WTC11 (cell line): ENCODE data around the gene SLCO2A1. TPM values are rescaled to one million over a fixed set of nuclear protein-coding genes. Genes with fewer than 3 reads are reported as not detected.

Source experiments
- ATAC-seq: fragments of 200-7000 bp; cut with Tn5 transposase; 2 replicates; pipeline ENCODE4 v1.10.0; 2021; ENCODE audit warnings: mild to moderate bottlenecking, moderate library complexity
- CTCF ChIA-PET: fragments of 300-600 bp; sonication (Branson Sonifier 250); formaldehyde crosslinking; loops from one replicate; lab custom pipeline; 2021; ENCODE audit warnings: antibody characterized with exemption; lab: Charles Lee
- POLR2A ChIA-PET: fragments of 350-600 bp; sonication (Branson Sonifier 250); formaldehyde crosslinking; loops from one replicate; lab custom pipeline; 2021; ENCODE audit warnings: antibody characterized with exemption; lab: Charles Lee
- DNase-seq: peaks from one replicate; pipeline ENCODE4 v3.0.0; 2021; ENCODE audit warnings: low spot score
- H3K27ac Mint-ChIP-seq: 2 replicates; pipeline ENCODE4 v1.8.0; 2021; ENCODE audit warnings: mixed read lengths
- H3K27me3 Mint-ChIP-seq: 2 replicates; pipeline ENCODE4 v1.8.0; 2021; ENCODE audit warnings: low read depth, mild to moderate bottlenecking, moderate library complexity, mixed read lengths
- H3K36me3 Mint-ChIP-seq: 2 replicates; pipeline ENCODE4 v1.8.0; 2021; ENCODE audit warnings: mixed read lengths
- H3K4me1 Mint-ChIP-seq: 2 replicates; pipeline ENCODE4 v1.8.0; 2022; ENCODE audit warnings: mixed read lengths
- H3K4me3 Mint-ChIP-seq: 2 replicates; pipeline ENCODE4 v1.8.0; 2021; ENCODE audit warnings: mild to moderate bottlenecking, moderate library complexity, mixed read lengths
- H3K9me3 Mint-ChIP-seq: 2 replicates; pipeline ENCODE4 v1.8.0; 2021; ENCODE audit warnings: mixed read lengths
- ATF1 ChIP-seq: sonication (generic); formaldehyde crosslinking; IDR thresholded peaks from 2 replicates; pipeline ENCODE4 v1.8.1; 2023; ENCODE audit warnings: mild to moderate bottlenecking, moderate library complexity, missing genetic modification reagents
- ESRRA ChIP-seq: sonication (generic); formaldehyde crosslinking; IDR thresholded peaks from 2 replicates; pipeline ENCODE4 v1.8.1; 2022; ENCODE audit warnings: mild to moderate bottlenecking, missing genetic modification reagents, borderline replicate concordance
- FOXJ3 ChIP-seq: sonication (generic); formaldehyde crosslinking; IDR thresholded peaks from 2 replicates; pipeline ENCODE4 v1.9.0; 2021; ENCODE audit warnings: missing genetic modification reagents, mild to moderate bottlenecking, borderline replicate concordance
- GRHL2 ChIP-seq: fragments of 250-450 bp; sonication (Bioruptor Pico); IDR thresholded peaks from 2 replicates; pipeline ENCODE4 v1.8.0; 2022; ENCODE audit warnings: mild to moderate bottlenecking, moderate library complexity; ENCODE audit not compliant: insufficient replicate concordance, severe bottlenecking
- PRRX2 ChIP-seq: fragments of 250-450 bp; sonication (Bioruptor Pico); IDR thresholded peaks from 2 replicates; pipeline ENCODE4 v1.8.0; 2021; ENCODE audit warnings: mild to moderate bottlenecking
- RELA ChIP-seq: sonication (generic); formaldehyde crosslinking; IDR thresholded peaks from 2 replicates; pipeline ENCODE4 v1.8.1; 2022; ENCODE audit warnings: missing genetic modification reagents, mild to moderate bottlenecking, borderline replicate concordance
- RORB ChIP-seq: fragments of 250-450 bp; sonication (Bioruptor Pico); IDR thresholded peaks from 2 replicates; pipeline ENCODE4 v1.9.0; 2021; ENCODE audit warnings: mild to moderate bottlenecking
- SMAD3 ChIP-seq: sonication (generic); formaldehyde crosslinking; IDR thresholded peaks from 2 replicates; pipeline ENCODE4 v1.8.0; 2022; ENCODE audit warnings: missing genetic modification reagents, mild to moderate bottlenecking, borderline replicate concordance
- SOX15 ChIP-seq: fragments of 250-450 bp; sonication (Bioruptor Pico); IDR thresholded peaks from 2 replicates; pipeline ENCODE4 v1.9.0; 2021; ENCODE audit warnings: mild to moderate bottlenecking
- ZNF263 ChIP-seq: sonication (generic); formaldehyde crosslinking; IDR thresholded peaks from 2 replicates; pipeline ENCODE4 v1.8.1; 2022; ENCODE audit warnings: low read depth, mild to moderate bottlenecking, moderate library complexity, missing genetic modification reagents
- ZNF396 ChIP-seq: fragments of 250-450 bp; sonication (Bioruptor Pico); IDR thresholded peaks from 2 replicates; pipeline ENCODE4 v1.8.0; 2021; ENCODE audit warnings: mild to moderate bottlenecking, moderate library complexity, borderline replicate concordance
- ZNF671 ChIP-seq: fragments of 250-450 bp; sonication (Bioruptor Pico); IDR thresholded peaks from 2 replicates; pipeline ENCODE4 v1.8.0; 2021; ENCODE audit warnings: mild to moderate bottlenecking
- total RNA-seq: library from RNA; stranded (reverse); gene quantifications from 3 replicates; pipeline ENCODE4 v1.2.3, GENCODE V29; 2021
- TF ChIP-seq, protein P1 (sequence below): sonication (generic); formaldehyde crosslinking; IDR thresholded peaks from 2 replicates; pipeline ENCODE4 v1.8.0; 2022; ENCODE audit warnings: mild to moderate bottlenecking, missing genetic modification reagents
- TF ChIP-seq, protein P2 (sequence below): sonication (generic); formaldehyde crosslinking; IDR thresholded peaks from 2 replicates; pipeline ENCODE4 v1.8.1; 2023; ENCODE audit warnings: mild to moderate bottlenecking, missing genetic modification reagents, borderline replicate concordance
- TF ChIP-seq, protein P3 (sequence below): sonication (generic); formaldehyde crosslinking; IDR thresholded peaks from 2 replicates; pipeline ENCODE4 v1.8.1; 2022; ENCODE audit warnings: mild to moderate bottlenecking, missing genetic modification reagents, moderate library complexity, borderline replicate concordance
- TF ChIP-seq, protein P4 (sequence below): sonication (generic); formaldehyde crosslinking; IDR thresholded peaks from 2 replicates; pipeline ENCODE4 v1.8.0; 2022; ENCODE audit warnings: mild to moderate bottlenecking, missing genetic modification reagents
- TF ChIP-seq, protein P5 (sequence below): sonication (generic); formaldehyde crosslinking; IDR thresholded peaks from 2 replicates; pipeline ENCODE4 v1.8.1; 2022; ENCODE audit warnings: low read depth, missing genetic modification reagents, borderline replicate concordance
- TF ChIP-seq, protein P6 (sequence below): fragments of 250-450 bp; sonication (Bioruptor Pico); IDR thresholded peaks from 2 replicates; pipeline ENCODE4 v1.9.0; 2021; ENCODE audit warnings: mild to moderate bottlenecking

The SLCO2A1 gene
- total RNA-seq, 1 experiment from 2014 or later, result 3.3 TPM

DNA sequence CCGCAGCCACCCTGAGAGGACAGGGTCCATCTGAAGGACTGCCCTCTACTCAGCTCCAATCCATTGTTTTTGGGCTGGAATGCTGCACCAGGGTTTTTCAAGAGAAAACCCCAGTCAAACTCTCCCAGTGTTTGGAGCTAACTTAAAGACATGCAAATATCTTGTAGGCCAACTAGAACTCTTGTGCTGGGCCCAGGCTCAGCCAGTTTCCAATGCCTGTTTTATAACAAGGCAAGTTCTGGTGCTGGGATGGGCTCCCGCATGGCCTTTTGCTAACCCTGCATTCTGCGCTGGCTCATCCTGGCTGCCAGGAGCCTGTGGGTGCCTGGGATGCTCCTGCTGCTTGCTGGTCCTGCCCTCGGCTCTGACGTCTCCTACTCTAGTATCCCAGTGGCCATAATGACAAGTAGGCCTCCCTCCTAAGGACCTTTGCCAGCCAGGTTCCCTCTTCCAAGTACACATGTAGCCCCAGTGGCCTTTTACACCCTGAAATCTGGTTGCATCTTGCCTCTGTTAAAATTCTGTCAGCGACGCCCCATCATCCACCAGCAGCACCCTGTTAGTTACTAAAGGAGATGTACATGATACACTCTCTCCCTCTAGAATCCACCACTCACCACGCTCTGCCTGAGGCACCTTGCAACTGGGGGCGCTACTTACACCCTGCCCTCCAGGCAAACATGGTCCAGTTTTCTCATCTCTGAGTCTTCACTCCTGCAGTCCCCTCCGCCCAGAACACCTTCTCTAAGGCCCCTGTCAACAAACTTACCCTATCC, 103.6 kb downstream of the SLCO2A1 start:
- Mint-ChIP-seq H3K36me3 (no peaks in the 10 kb centered on the region), H3K4me3 (no peak overlapping the region), H3K27me3 (peaks cover 22% of the 10 kb centered on the region), H3K27ac (no peak overlapping the region), H3K9me3 (peaks cover 4% of the 10 kb centered on the region; the same call in 1 of the 2 replicates), H3K4me1 (peaks cover 11% of the 10 kb centered on the region)
- ATAC-seq (no peak), DNase-seq (no peak)
- TF ChIP-seq PRRX2 (CRISPR knock-in tag) (no peak), ESRRA (no peak), ZNF396 (CRISPR knock-in tag) (no peak), ATF1 (CRISPR knock-in tag) (no peak), ZNF263 (CRISPR knock-in tag) (no peak), SMAD3 (no peak), RORB (CRISPR knock-in tag) (no peak), ZNF671 (CRISPR knock-in tag) (no peak), SOX15 (CRISPR knock-in tag) (no peak), GRHL2 (CRISPR knock-in tag) (no peak), RELA (no peak)
- TF ChIP-seq, protein P1, sequence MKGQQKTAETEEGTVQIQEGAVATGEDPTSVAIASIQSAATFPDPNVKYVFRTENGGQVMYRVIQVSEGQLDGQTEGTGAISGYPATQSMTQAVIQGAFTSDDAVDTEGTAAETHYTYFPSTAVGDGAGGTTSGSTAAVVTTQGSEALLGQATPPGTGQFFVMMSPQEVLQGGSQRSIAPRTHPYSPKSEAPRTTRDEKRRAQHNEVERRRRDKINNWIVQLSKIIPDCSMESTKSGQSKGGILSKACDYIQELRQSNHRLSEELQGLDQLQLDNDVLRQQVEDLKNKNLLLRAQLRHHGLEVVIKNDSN (CRISPR knock-in tag), result no peak
- TF ChIP-seq, protein P2, sequence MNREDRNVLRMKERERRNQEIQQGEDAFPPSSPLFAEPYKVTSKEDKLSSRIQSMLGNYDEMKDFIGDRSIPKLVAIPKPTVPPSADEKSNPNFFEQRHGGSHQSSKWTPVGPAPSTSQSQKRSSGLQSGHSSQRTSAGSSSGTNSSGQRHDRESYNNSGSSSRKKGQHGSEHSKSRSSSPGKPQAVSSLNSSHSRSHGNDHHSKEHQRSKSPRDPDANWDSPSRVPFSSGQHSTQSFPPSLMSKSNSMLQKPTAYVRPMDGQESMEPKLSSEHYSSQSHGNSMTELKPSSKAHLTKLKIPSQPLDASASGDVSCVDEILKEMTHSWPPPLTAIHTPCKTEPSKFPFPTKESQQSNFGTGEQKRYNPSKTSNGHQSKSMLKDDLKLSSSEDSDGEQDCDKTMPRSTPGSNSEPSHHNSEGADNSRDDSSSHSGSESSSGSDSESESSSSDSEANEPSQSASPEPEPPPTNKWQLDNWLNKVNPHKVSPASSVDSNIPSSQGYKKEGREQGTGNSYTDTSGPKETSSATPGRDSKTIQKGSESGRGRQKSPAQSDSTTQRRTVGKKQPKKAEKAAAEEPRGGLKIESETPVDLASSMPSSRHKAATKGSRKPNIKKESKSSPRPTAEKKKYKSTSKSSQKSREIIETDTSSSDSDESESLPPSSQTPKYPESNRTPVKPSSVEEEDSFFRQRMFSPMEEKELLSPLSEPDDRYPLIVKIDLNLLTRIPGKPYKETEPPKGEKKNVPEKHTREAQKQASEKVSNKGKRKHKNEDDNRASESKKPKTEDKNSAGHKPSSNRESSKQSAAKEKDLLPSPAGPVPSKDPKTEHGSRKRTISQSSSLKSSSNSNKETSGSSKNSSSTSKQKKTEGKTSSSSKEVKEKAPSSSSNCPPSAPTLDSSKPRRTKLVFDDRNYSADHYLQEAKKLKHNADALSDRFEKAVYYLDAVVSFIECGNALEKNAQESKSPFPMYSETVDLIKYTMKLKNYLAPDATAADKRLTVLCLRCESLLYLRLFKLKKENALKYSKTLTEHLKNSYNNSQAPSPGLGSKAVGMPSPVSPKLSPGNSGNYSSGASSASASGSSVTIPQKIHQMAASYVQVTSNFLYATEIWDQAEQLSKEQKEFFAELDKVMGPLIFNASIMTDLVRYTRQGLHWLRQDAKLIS (CRISPR knock-in tag), result no peak
- TF ChIP-seq, protein P3, sequence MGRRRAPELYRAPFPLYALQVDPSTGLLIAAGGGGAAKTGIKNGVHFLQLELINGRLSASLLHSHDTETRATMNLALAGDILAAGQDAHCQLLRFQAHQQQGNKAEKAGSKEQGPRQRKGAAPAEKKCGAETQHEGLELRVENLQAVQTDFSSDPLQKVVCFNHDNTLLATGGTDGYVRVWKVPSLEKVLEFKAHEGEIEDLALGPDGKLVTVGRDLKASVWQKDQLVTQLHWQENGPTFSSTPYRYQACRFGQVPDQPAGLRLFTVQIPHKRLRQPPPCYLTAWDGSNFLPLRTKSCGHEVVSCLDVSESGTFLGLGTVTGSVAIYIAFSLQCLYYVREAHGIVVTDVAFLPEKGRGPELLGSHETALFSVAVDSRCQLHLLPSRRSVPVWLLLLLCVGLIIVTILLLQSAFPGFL, result no peak
- TF ChIP-seq, protein P4, sequence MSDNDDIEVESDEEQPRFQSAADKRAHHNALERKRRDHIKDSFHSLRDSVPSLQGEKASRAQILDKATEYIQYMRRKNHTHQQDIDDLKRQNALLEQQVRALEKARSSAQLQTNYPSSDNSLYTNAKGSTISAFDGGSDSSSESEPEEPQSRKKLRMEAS (CRISPR knock-in tag), result no peak
- TF ChIP-seq, protein P5, sequence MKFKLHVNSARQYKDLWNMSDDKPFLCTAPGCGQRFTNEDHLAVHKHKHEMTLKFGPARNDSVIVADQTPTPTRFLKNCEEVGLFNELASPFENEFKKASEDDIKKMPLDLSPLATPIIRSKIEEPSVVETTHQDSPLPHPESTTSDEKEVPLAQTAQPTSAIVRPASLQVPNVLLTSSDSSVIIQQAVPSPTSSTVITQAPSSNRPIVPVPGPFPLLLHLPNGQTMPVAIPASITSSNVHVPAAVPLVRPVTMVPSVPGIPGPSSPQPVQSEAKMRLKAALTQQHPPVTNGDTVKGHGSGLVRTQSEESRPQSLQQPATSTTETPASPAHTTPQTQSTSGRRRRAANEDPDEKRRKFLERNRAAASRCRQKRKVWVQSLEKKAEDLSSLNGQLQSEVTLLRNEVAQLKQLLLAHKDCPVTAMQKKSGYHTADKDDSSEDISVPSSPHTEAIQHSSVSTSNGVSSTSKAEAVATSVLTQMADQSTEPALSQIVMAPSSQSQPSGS (CRISPR knock-in tag), result no peak
- TF ChIP-seq, protein P6, sequence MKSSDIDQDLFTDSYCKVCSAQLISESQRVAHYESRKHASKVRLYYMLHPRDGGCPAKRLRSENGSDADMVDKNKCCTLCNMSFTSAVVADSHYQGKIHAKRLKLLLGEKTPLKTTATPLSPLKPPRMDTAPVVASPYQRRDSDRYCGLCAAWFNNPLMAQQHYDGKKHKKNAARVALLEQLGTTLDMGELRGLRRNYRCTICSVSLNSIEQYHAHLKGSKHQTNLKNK (CRISPR knock-in tag), result no peak
- POLR2A ChIA-PET, result no interaction called here
- CTCF ChIA-PET, result interaction anchor here (0.7 to 1.1 kb wide), 3 partner anchors 15 to 51 kb away, joined by 3 to 5 read pairs (median 4); partner anchors contain the start of gene RAB6B

DNA sequence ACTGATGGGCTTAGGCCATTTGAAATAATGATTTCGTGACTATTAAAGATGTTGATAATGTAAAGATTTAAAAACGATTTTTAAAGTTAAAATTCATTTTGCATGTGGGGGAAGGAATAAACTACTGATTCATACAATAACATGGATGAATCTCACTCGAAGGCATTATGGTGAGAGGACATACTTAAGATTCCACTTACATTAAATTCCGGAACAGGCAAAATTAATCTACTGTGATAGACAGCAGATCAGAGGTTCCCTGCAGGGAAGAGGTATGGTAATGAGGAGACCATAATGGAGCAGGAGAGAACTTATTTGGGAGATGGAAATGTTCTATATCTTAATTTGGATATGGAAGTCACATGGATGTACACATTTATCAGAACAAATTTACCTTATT, 105.7 kb downstream of the SLCO2A1 start:
- CTCF ChIA-PET, result no interaction called here
- peaks cover 17% of the 10 kb centered on the region for H3K27me3 Mint-ChIP-seq

More for the DNA sequence above, 105.7 kb downstream of the SLCO2A1 start:
- Mint-ChIP-seq H3K27ac (no peak overlapping the region), H3K4me1 (peaks cover 11% of the 10 kb centered on the region), H3K4me3 (no peak overlapping the region), H3K9me3 (peaks cover 7% of the 10 kb centered on the region), H3K36me3 (no peaks in the 10 kb centered on the region)
- DNase-seq (no peak), ATAC-seq (no peak)
- no peak for TF ChIP-seq FOXJ3
- POLR2A ChIA-PET, result no interaction called here
